ENCODE data around the gene LYPLA2.
"Not testable (repeated sequence)": the region's sequence is repeated elsewhere in the genome, so short reads cannot be mapped to it uniquely, and the experiment has no call there.

Gene LYPLA2

DNA sequence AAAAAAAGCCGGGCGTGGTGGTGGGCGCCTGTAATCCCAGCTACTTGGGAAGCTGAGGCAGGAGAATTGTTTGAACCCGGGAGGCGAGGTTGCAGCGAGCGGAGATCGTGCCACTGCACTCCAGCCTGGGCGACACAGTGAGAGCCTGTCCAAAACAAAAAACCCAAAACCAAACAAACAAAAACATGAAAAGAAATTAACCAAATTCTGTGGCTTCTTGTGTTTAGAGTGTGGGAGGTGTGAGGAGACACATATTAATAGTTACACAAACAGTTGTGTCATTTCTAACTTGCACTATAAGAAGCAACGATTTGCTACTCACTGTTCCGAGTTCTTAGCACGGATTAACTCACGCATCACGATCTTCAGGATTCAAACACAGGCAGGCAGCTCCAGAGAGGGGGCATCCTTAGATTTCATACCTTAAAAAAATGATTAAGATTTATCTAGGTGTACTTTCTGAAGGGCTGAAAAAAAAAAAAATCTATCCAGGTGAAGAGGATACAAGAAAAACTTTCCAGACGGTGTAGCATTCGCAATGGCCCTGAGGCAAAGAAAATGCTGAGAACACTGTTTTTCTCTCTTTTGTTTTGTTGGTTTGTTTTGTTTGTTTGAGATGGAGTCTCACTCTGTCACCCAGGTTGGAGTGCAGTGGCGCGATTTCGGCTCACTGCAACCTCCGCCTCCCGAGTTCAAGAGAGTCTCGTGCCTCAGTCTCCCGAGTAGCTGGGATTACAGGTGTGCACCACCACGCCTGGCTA is 35.0 kb downstream of the LYPLA2 start:
- peak in 1 of 56 donors; percentile 40 for DNase-seq

- DNase-seq, result not testable (repeated sequence)
Observed at GRCh38 chr1:23826590-23826989, 35.6 kb downstream of the LYPLA2 start.

DNA sequence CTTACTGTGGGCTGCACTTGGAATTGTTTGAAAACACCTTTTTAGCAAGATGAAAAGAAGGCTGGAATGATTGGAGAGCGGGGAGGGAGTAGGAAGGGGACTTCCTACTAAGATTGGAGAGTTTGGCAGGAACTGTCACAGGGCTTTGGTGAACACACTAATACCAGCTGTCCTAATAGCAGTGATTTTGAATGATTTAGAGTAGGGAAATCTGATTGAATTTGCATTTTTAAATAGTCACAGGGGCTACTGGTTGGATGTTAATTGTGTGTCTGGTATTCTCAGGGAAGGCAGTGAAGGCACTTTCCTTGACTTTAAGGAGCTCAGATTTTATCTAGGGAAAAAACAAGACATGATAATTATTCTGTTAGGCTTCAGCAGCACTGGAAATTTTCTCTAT is 36.8 kb downstream of the LYPLA2 start:
- DNase-seq, result no peak

GRCh38 chr1:23834156-23834555 is 43.2 kb downstream of the LYPLA2 start:
- not testable (repeated sequence) for DNase-seq

DNA sequence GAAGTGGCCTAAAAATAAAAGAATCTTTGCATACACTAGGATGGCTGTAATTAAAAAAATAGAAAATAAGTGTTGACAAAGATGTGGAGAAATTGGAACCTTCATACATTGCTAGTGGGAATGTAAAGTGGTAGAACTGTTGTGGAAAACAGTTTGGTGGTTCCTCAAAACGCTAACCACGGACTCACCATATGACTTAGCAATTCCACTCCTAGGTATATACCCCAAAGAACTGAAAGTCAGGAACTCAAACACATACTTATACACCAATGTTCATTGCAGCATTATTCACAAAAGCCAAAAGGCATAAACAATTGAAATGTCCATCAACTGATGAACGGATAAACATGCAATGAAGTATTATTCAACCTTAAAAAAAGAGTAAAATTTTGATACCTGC is 45.1 kb downstream of the LYPLA2 start:
- DNase-seq, result no peak

GRCh38 chr1:23837908-23838307 is 47.0 kb downstream of the LYPLA2 start:
- no peak for DNase-seq

GRCh38 chr1:23838401-23838866 is 47.5 kb downstream of the LYPLA2 start:
- peak in 33 of 56 donors; percentile 1 to 62 (median 20) for DNase-seq

GRCh38 chr1:23843644-23844043 is 52.7 kb downstream of the LYPLA2 start:
- DNase-seq, result no peak

Data from nucleus accumbens (tissue), 56 donors.